Sigmoid colon (tissue), 7 donors: ENCODE results near the gene CYB561. TPM values are rescaled to one million over a fixed set of nuclear protein-coding genes. Genes with fewer than 3 reads are reported as not detected.
A peak's percentile ranks its signal among the peaks of the same experiment; 100 is the strongest.

Source experiments
- DNase-seq: peaks from one replicate; pipeline ENCODE4 v3.0.0-alpha.2; 2019
- H3K27ac ChIP-seq, 4 donors: fragments of 200-600 bp; sonication (generic); one replicate each; pipeline ENCODE4 v1.5.1; 2016 to 2019; ENCODE audit warnings: mild to moderate bottlenecking in 1 of 4
- H3K27me3 ChIP-seq, 3 donors: fragments of 200-600 bp; sonication (generic); one replicate each; pipeline ENCODE4 v1.5.1; 2019; ENCODE audit warnings: mild to moderate bottlenecking in 1 of 3
- H3K36me3 ChIP-seq, 4 donors: fragments of 200-600 bp; sonication (generic); one replicate each; pipeline ENCODE4 v1.5.1; 2016 to 2019
- H3K4me1 ChIP-seq, 4 donors: fragments of 200-600 bp; sonication (generic); one replicate each; pipeline ENCODE4 v1.5.1; 2017 to 2019
- H3K4me3 ChIP-seq, 4 donors: fragments of 200-600 bp; sonication (generic); one replicate each; pipeline ENCODE4 v1.5.1; 2017 to 2019; ENCODE audit warnings: mild to moderate bottlenecking in 2 of 4, moderate library complexity in 1 of 4
- H3K9me3 ChIP-seq, 4 donors: fragments of 200-600 bp in 3 of 4; sonication (generic) in 3 of 4; one replicate each; pipeline versions ENCODE4 v1.5.1 to v1.6.1; 2013 to 2019
- CTCF ChIP-seq, 4 experiments: fragments of 450-650 bp in 3 of 4; fragments of 200-600 bp in 1 of 4; IDR thresholded peaks; one replicate each; pipeline ENCODE4 v1.5.1; 2016 to 2019; ENCODE audit warnings: antibody characterized with exemption in 4 of 4, mild to moderate bottlenecking in 3 of 4, moderate library complexity in 2 of 4
- EP300 ChIP-seq, 4 donors: sonication (generic); formaldehyde crosslinking; IDR thresholded peaks; one replicate each; pipeline ENCODE4 v1.6.1; 2017; ENCODE audit warnings: antibody characterized with exemption in 4 of 4
- POLR2A ChIP-seq, 2 donors: fragments of 450-650 bp; IDR thresholded peaks; one replicate each; pipeline ENCODE4 v1.6.1; 2016; ENCODE audit warnings: antibody characterized with exemption in 2 of 2, mild to moderate bottlenecking in 2 of 2, moderate library complexity in 2 of 2
- POLR2AphosphoS5 ChIP-seq, 4 donors: sonication (generic); formaldehyde crosslinking; IDR thresholded peaks; one replicate each; pipeline ENCODE4 v1.6.1; 2017; ENCODE audit warnings: antibody characterized with exemption in 4 of 4
- WGBS, 2 donors: extraction: QIAGEN DNeasy Blood & Tissue Kit; methylation state at CpG; one replicate each; pipeline ENCODE4 v1.1.7; 2013; 5-methylcytosine and 5-hydroxymethylcytosine counted together
- intact Hi-C: fragments of 100-400 bp; cut with DNase I; formaldehyde crosslinking; loops from one replicate; pipeline ENCODE4 v1.15.1; 2023
- polyA plus RNA-seq, 3 donors: library from polyadenylated mRNA; stranded (reverse); fragments of 200-250 nt; gene quantifications; one replicate each; pipeline ENCODE4 v1.2.3, GENCODE V29; 2013
- total RNA-seq, 4 donors: library from RNA; depleted of rRNA; stranded (reverse); fragments of >200 nt; gene quantifications; one replicate each; pipeline ENCODE4 v1.1.0, GENCODE V29; 2016
- donor health status: healthy with polysubstance abuse.
- donor health status: Bipolar disorder and iron deficiency.
- donor health status: healthy.

Gene CYB561
- total and polyA plus RNA-seq, 7 donors: 6.3 to 59.2 (median 10.3) TPM

DNA sequence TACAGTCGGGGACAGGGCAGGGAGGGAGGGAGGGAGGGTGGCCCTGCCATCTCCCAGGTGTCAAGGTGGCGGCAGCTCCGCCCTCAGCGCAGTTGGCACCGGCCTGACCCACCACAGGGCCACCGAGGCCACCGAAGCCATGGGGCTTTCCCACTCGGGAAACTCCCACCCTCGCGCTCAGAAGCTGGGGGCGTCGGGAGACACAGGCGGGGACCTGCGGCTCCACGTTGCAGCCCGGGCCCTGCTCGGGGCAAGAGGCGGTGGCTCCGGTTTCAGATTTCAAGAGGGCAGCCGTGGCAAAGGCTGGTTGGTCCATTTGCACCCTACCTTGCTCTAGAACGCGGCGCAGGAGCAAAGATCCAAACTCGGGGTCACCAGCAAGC lies 544 bp downstream of the CYB561 start:
- Histone ChIP-seq H3K4me1 (peaks cover 0 to 28% (median 18%) of the 10 kb centered on the region in 4 donors), H3K4me3 (peak overlapping the region; percentile 41 to 71 (median 63)), H3K9me3 (no peaks in the 10 kb centered on the region), H3K36me3 (no peaks in the 10 kb centered on the region), H3K27me3 (no peaks in the 10 kb centered on the region), H3K27ac (peak overlapping the region; percentile 67 to 80 (median 74))
- intact Hi-C loops: loop anchor here (5.0 kb wide), 2 partner anchors 167 to 682 kb away; no protein-coding TSS in a partner anchor
- TF ChIP-seq CTCF (IDR thresholded peaks at IDR 0.05): no peak
- TF ChIP-seq POLR2AphosphoS5 (IDR thresholded peaks at IDR 0.05): no peak
- no peak for TF ChIP-seq EP300 (IDR thresholded peaks at IDR 0.05)
- TF ChIP-seq POLR2A (IDR thresholded peaks at IDR 0.05): no peak
- WGBS, 2 donors: 1 to 6% methylated on average over 24 of the region's 24 CpGs
- DNase-seq: no peak

DNA sequence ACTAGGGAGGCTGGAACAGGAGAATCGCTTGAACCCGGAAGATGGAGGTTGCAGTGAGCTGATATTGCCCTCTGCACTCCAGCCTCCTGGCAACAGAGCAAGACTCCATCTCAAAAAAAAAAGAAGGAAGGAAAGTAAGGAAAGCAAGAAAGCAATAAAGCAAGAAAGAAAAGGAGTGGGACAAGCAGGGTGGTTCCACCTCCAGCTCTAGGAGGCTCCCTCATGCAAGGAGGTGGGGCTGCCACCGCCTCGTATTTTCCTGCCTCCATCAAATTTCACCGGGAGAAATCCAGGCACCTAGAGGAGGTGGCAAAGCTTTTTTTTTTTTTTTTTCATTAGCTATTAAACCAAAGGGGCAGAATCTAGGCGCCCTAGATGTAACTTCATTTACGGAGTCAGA lies 1.0 kb downstream of the CYB561 start:
- Histone ChIP-seq H3K27me3 (no peaks in the 10 kb centered on the region), H3K9me3 (no peaks in the 10 kb centered on the region), H3K36me3 (no peaks in the 10 kb centered on the region), H3K27ac (peak overlapping the region in 3 of 4 donors; percentile 74 to 80 (median 75)), H3K4me3 (peak overlapping the region; percentile 41 to 71 (median 63)), H3K4me1 (peaks cover 0 to 28% (median 18%) of the 10 kb centered on the region in 4 donors)
- DNase-seq: no peak
- intact Hi-C loops: loop anchor here (5.0 kb wide), 2 partner anchors 167 to 682 kb away; no protein-coding TSS in a partner anchor
- no peak for TF ChIP-seq CTCF (IDR thresholded peaks at IDR 0.05)
- TF ChIP-seq POLR2AphosphoS5 (IDR thresholded peaks at IDR 0.05): no peak
- 23 to 55% methylated on average over 7 of the region's 7 CpGs for WGBS, 2 donors

DNA sequence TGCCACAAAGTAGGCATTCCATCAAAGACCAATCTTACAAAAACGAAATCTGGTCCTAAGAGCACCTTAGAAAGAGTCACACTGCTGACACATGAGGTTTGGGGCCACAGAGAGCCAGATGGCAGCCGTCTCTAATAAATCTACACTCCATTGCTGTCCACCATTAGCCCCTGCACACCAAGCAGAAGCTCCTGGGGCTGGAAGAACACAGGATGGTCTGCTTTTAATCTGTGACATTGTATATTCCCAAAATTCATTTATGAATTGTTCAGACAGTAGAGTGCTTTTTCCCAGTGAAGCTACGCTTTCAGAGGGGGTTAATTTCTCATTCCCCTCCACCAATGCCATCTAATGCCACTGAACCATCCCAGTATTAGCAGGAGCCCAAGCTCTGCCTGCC lies 1.6 kb downstream of the CYB561 start:
- no peak overlapping the region for H3K27ac ChIP-seq

DNA sequence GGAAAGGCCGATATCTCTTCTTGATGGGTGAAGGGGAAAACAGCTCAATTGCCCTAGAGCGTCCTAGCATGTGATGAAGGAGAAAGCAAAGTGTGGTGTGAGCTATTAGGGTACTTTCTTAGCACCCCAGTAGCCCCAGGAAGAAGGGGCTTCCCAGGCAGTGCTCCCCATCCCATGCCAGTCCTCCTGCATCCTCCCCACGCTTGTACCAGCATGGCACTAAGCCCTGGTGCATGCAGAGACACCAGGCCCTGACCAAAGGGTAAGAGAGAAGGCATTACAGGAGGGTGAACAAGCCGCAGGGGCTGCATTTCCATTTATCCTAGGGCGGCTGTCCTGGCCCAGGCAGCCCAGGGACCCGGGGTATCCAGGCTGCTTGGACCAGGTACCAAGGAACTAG lies 3.1 kb downstream of the CYB561 start:
- Histone ChIP-seq H3K4me3 (no peak overlapping the region), H3K4me1 (peaks cover 0 to 34% (median 25%) of the 10 kb centered on the region in 4 donors), H3K36me3 (no peaks in the 10 kb centered on the region), H3K27me3 (peaks cover 0 to 14% (median 7%) of the 10 kb centered on the region in 3 donors), H3K9me3 (no peaks in the 10 kb centered on the region), H3K27ac (no peak overlapping the region)
- intact Hi-C loops: no loop called here
- DNase-seq: no peak
- 93 to 95% methylated on average over 6 of the region's 6 CpGs for WGBS, 2 donors
- no peak for TF ChIP-seq EP300 (IDR thresholded peaks at IDR 0.05)
- no peak for TF ChIP-seq CTCF (IDR thresholded peaks at IDR 0.05)
- no peak for TF ChIP-seq POLR2A (IDR thresholded peaks at IDR 0.05)
- TF ChIP-seq POLR2AphosphoS5 (IDR thresholded peaks at IDR 0.05): no peak

More for the DNA sequence above, 1.6 kb downstream of the CYB561 start:
- no peak for DNase-seq
- 81 to 88% methylated on average over 3 of the region's 3 CpGs for WGBS, 2 donors
- H3K4me1 ChIP-seq: peaks cover 0 to 28% (median 18%) of the 10 kb centered on the region in 4 donors
- no peaks in the 10 kb centered on the region for H3K27me3 ChIP-seq
- H3K36me3 ChIP-seq: no peaks in the 10 kb centered on the region
- no peak overlapping the region for H3K4me3 ChIP-seq
- no peak for TF ChIP-seq POLR2AphosphoS5 (IDR thresholded peaks at IDR 0.05)
- no peak for TF ChIP-seq CTCF (IDR thresholded peaks at IDR 0.05)
- no peak for TF ChIP-seq POLR2A (IDR thresholded peaks at IDR 0.05)
- no peak for TF ChIP-seq EP300 (IDR thresholded peaks at IDR 0.05)
- H3K9me3 ChIP-seq: no peaks in the 10 kb centered on the region
- intact Hi-C loops: no loop called here

GRCh38 chr17:63442549-63443035 lies 3.5 kb downstream of the CYB561 start:
- Histone ChIP-seq H3K9me3 (no peaks in the 10 kb centered on the region), H3K27me3 (peaks cover 0 to 17% (median 11%) of the 10 kb centered on the region in 3 donors), H3K36me3 (no peaks in the 10 kb centered on the region), H3K4me3 (no peak overlapping the region), H3K4me1 (peaks cover 0 to 35% (median 27%) of the 10 kb centered on the region in 4 donors), H3K27ac (no peak overlapping the region)
- intact Hi-C loops: no loop called here
- DNase-seq: no peak
- 86 to 92% methylated on average over 11 of the region's 11 CpGs for WGBS, 2 donors
- no peak for TF ChIP-seq POLR2AphosphoS5 (IDR thresholded peaks at IDR 0.05)
- no peak for TF ChIP-seq EP300 (IDR thresholded peaks at IDR 0.05)
